GM19099 (cell line): Measurements from ENCODE around the gene NUDT22.

ENCODE experiments used
- POLR2A ChIP-seq: IDR thresholded peaks from 3 replicates; pipeline ENCODE4 v1.6.1; 2011; ENCODE audit warnings: low read depth; ENCODE audit not compliant: insufficient read length; ENCODE audit errors: extremely low read depth

Gene NUDT22

GRCh38 chr11:64198511-64198910 is 27.6 kb upstream of the NUDT22 start:
- no peak for TF ChIP-seq POLR2A

- no peak for TF ChIP-seq POLR2A
Measured at GRCh38 chr11:64201543-64201942, 24.5 kb upstream of the NUDT22 start.

GRCh38 chr11:64202992-64203391 is 23.1 kb upstream of the NUDT22 start:
- TF ChIP-seq POLR2A: no peak

GRCh38 chr11:64203421-64204079 is 22.5 kb upstream of the NUDT22 start:
- TF ChIP-seq POLR2A: no peak

GRCh38 chr11:64204080-64204440 is 22.0 kb upstream of the NUDT22 start:
- TF ChIP-seq POLR2A: no peak

- no peak for TF ChIP-seq POLR2A
Measured at GRCh38 chr11:64204464-64204989, 21.5 kb upstream of the NUDT22 start.

- TF ChIP-seq POLR2A: peak; percentile 54
Measured at GRCh38 chr11:64206457-64207255, 19.4 kb upstream of the NUDT22 start, which contains the start of gene FERMT3. Gene FERMT3, plus strand, starts transcription at chr11:64206721. Its CDS starts 644 bp downstream, at chr11:64207365.

GRCh38 chr11:64207256-64208085 is 18.6 kb upstream of the NUDT22 start:
- peak; percentile 80 for TF ChIP-seq POLR2A

- TF ChIP-seq POLR2A: no peak
Measured at GRCh38 chr11:64208086-64208795, 17.8 kb upstream of the NUDT22 start.

GRCh38 chr11:64208796-64209562 is 17.1 kb upstream of the NUDT22 start:
- TF ChIP-seq POLR2A: no peak

GRCh38 chr11:64209563-64209843 is 16.6 kb upstream of the NUDT22 start:
- no peak for TF ChIP-seq POLR2A

- no peak for TF ChIP-seq POLR2A
Measured at GRCh38 chr11:64210301-64211020, 15.6 kb upstream of the NUDT22 start.

- TF ChIP-seq POLR2A: no peak
Measured at GRCh38 chr11:64211181-64211872, 14.7 kb upstream of the NUDT22 start.

GRCh38 chr11:64216879-64217278 is 9.2 kb upstream of the NUDT22 start:
- no peak for TF ChIP-seq POLR2A
